NCI-H146 (cell line): ENCODE measurements around the gene PPP1R1A.

ENCODE experiments used
- DNase-seq: peaks from one replicate; lab custom pipeline; 2025; lab: John Stamatoyannopoulos, UW

The PPP1R1A gene

GRCh38 chr12:54588110-54588889, at the start of gene PPP1R1A:
PPP1R1A (minus strand) TSS chr12:54588659; CDS start chr12:54588488, 171 bp downstream.
- DNase-seq = no peak

GRCh38 chr12:54634795-54635194, 46.3 kb upstream of the PPP1R1A start, which contains the start of gene LACRT:
LACRT (minus strand) TSS chr12:54634895; CDS start chr12:54634841, 54 bp downstream.
- DNase-seq = no peak

DNA sequence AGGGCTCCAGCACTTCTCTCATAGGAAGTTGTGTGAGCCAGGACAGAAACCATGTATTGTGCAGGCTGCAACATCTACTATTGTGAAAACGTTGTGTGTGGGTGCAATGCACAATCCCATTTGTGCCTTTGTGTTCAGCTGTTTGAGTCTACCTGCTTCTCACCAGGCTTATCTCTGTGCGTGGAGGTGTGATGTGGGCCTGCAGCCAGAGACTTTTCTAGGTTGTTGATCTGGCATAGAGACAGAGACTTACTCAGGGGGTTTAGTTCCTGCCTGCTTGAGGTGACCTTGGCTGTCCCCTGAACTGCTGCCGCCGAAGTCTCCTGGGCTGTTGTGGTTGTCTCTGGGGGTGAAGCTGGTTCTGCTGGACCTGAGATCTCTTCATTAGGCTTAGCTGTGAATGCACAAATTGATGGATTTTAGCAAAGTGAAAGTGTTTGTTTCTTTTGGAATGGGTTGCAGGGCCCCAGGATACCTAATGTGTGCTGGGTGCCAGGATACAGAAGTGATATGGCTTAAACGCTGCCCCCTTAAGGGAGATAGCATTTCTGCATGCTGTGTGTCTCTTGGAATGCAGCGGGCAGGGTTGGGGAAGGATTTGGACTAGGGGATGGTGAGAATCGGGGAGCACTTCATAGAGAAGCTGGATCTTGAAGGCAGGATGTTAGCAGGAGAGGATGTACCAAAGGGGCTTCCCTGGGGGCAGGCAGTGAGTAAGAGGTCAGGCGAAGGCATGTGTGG, 43.7 kb upstream of the PPP1R1A start:
- DNase-seq = no peak

GRCh38 chr12:54631551-54631950, 43.1 kb upstream of the PPP1R1A start:
- no peak for DNase-seq

GRCh38 chr12:54629925-54630324, 41.5 kb upstream of the PPP1R1A start:
- no peak for DNase-seq

- no peak for DNase-seq
Observed at GRCh38 chr12:54628186-54628846, 39.9 kb upstream of the PPP1R1A start.

DNA sequence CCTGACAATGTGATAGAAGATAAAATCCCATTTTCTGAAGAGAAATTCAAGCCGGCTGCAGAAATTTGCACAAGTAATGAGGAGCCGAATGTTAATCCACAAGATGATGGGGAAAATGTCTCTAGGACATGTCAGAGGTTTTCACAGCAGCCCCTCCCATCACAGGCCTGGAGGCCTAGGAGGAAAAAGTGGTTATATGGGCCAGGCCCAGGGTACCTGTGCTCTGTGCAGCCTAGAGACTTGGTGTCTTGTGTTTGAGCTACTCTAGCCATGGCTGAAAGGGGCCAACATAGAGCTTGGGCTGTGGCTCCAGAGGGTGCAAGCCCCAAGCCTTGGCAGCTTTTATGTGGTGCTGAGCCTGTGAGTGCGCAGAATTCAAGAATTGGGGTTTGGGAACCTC, 38.8 kb upstream of the PPP1R1A start:
- no peak for DNase-seq

DNA sequence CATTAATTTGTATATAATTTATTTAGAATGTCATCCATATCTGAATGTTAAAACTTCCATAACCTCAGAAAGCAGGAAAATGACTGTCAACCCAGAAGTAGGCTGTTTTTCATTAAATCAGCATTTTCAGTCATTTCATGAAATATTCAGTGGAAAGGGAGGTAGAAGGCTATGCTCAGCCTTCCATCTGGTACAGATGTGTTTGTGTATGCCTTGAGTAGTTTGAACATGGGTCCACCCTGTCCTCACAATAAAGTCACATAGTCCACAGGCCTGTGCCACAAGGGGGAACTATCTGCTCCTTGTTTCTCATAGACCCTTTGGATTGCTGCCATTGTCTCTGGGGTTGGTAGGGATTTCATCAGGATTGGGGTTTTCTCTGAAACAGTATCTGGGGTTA, 37.1 kb upstream of the PPP1R1A start:
- no peak for DNase-seq

- no peak for DNase-seq
Observed at GRCh38 chr12:54624315-54625279, 36.1 kb upstream of the PPP1R1A start.

DNA sequence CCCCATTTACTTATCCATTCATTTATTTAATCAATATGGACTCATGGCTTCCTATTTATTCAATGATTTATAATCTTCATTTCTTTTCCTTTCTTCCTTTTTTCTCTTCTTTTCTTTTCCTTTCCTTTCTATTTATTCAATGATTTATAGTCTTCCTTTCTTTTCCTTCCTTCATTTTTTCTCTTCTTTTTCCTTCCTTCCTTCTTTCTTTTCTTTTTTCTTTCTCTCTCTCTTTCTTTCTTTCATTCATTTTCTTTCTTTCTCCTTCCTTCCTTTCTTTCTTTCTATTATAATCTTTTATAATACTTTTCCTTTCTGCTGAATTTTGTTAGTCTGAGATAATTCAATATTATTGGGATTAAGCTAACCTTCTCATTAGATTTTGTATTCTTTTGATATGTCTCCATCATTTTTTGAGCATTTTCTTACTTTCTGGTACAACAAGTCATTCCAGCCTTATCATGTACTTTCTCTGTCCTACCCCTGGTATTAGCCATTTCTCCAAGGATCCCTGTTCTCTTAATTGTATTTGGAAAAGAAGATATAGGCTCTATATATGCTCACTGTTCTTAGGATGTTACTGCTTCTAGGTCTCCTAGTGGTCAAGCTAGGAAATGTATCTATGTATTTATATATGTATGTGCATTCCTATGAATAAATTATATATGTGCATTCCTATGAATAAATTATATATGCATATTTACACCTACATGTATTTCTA, 34.2 kb upstream of the PPP1R1A start:
- no peak for DNase-seq

DNA sequence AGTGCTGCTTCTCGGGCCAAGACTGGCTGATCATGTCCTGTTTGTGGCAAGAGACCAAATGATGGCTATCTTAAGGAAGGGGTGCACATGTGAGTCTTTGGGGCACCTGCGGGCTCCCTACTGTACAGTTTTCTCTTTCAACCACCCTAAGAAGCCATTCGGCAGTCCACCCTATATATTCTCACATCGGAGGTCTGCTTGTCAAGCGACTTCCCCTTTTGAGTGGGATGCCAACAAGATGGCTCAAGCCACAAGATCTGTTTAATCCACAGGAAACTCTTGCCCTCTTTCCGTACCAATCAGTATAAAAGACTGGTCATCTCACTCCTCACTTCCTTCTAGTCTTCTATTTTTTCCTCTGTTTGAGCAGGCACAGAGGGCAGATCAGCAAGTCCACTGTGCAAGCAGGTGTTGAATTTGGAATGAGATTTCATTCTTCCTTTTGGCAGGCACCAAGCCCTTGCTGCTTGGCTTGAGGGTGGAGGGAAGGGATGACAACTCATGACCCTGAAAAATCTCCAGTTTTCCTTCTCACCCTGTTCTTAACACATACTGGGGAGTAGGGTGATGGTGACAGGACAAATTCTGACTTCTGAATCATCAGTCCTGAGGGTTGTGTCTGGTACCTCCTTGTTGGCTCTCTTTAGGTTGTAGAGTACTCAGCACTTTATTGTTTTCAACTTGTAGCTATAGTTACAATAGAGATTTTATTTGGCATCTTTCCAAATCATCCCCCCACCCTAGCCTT, 28.6 kb upstream of the PPP1R1A start:
- DNase-seq = no peak

GRCh38 chr12:54612225-54612750, 23.8 kb upstream of the PPP1R1A start:
- DNase-seq = no peak

DNA sequence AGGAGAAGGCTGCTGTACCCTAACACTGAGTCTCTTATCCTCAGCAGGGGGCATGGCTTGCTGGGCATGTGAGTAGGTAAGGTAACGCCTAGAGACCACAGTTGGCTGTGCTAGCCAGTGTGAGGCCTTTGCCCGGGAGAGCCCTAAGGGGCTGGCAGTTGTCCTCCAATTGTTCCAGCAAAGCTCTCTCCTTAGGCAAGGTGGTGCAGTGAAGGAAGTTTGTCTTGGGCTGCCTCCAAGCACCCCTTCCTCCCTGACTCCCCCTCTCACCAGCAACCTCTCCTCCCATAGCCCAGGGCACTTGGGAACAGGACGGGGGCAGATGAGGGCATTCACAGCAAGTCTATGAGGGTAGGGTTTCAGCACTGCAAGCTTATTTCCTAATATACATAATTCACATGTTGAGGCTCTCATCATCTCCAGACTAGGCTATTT, 23.3 kb upstream of the PPP1R1A start:
- no peak for DNase-seq

- DNase-seq = no peak
Observed at GRCh38 chr12:54608769-54609168, 20.3 kb upstream of the PPP1R1A start.

- DNase-seq = no peak
Observed at GRCh38 chr12:54608156-54608555, 19.7 kb upstream of the PPP1R1A start.

- no peak for DNase-seq
Observed at GRCh38 chr12:54606556-54606955, 18.1 kb upstream of the PPP1R1A start.

- DNase-seq = no peak
Observed at GRCh38 chr12:54605138-54605970, 16.9 kb upstream of the PPP1R1A start.

- DNase-seq = no peak
Observed at GRCh38 chr12:54604436-54604835, 16.0 kb upstream of the PPP1R1A start.

DNA sequence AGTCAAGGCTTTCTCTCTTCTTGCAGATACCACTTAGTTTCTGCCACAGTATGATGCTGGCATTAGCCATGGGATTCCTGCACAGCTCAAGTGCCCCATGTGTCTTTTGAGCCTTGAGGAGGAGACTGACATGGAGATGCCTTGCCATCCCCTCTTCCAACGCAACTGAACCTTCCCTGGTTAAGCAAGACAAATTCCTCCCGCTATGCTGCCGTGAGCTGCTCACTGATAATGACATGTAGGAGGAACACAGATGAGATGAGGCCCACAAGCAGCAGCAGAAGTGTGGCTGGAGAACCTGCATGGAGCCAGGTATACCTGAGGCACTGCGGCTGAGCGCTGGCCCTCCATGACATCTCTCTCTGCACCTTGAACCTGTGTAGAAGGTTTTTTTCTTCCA, 15.4 kb upstream of the PPP1R1A start:
- no peak for DNase-seq
